ENCODE measurements around the gene SH2D3A.
"Not testable (repeated sequence)": the region's sequence is repeated elsewhere in the genome, so short reads cannot be mapped to it uniquely, and the experiment has no call there.

Gene SH2D3A

GRCh38 chr19:6774821-6775707, 7.8 kb upstream of the SH2D3A start:
- TF ChIP-seq ZNF274 (IDR thresholded peaks at IDR 0.05; ENCODE audit: low read depth, low read length), result no peak
- H3K4me3 ChIP-seq (ENCODE audit: low read length), result no peak overlapping the region; the same call in 1 of the 2 replicates

DNA sequence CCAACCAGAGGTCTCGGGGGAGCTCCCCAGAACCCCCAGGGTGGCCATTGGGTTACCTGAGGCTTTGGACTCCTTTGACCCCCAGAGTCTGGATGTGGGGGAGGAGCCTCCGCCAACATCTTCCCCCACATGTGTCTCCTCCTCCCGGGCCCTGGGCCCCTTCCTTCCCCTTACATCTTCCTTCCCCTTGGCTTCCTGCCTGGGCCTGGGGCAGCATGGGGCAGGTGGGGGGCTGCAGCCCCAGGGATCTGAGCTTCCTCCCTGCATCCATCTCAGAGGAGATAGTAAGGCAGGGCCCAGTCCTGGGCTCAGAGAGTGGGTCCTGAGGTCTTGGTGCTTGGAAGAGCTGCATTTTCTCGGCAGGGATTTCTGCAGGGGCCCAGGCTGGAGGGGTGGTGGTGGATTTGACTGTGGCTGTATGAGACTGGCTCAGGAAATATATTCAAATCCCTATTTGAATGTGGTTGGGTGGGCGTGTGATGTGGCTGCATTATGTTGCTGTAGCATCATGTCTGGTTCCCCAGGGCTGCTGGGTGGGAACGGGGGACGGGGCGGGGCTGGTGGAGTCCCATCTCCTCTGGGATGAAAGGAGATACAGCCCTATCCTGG, 6.2 kb upstream of the SH2D3A start:
- H3K4me3 ChIP-seq (ENCODE audit: low read length), result peak overlapping the region; percentile 93
- TF ChIP-seq ZNF274 (IDR thresholded peaks at IDR 0.05; ENCODE audit: low read depth, low read length), result no peak

DNA sequence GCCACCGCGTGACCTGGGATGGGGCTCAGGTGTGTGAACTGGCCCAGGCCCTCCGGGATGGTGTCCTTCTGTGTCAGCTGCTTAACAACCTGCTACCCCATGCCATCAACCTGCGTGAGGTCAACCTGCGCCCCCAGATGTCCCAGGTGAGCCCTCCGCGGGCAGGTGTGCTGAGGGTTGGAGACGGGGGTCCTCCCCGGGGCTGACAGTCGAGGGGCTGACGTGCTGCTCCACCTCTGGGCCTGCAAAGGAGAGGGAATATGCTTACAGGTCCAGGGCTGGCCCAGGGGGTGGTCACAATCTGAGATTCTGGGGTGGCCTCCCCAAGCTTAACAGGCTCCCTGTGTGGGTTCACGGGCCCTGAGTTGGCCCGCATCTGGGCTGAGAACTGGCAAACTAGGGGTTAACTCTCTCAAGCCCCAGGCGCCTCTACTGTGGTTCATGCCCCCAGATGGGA, 5.7 kb upstream of the SH2D3A start:
- no peak for TF ChIP-seq ZNF274 (IDR thresholded peaks at IDR 0.05; ENCODE audit: low read depth, low read length)
- H3K4me3 ChIP-seq (ENCODE audit: low read length), result peak overlapping the region; percentile 93

GRCh38 chr19:6772028-6772865, 5.0 kb upstream of the SH2D3A start, which contains the start of gene VAV1:
Gene VAV1, plus strand, starts transcription at chr19:6772708. Its CDS starts 100 bp downstream, at chr19:6772808.
- TF ChIP-seq ZNF274 (IDR thresholded peaks at IDR 0.05; ENCODE audit: low read depth, low read length), result no peak

GRCh38 chr19:6771648-6772027, 4.4 kb upstream of the SH2D3A start:
- H3K4me3 ChIP-seq (ENCODE audit: low read length), result not testable (repeated sequence)

More at GRCh38 chr19:6772028-6772865, 5.0 kb upstream of the SH2D3A start, which contains the start of gene VAV1:
- H3K4me3 ChIP-seq (ENCODE audit: low read length), result peak within 1 kb of the TSS; percentile 93

- no peak overlapping the region for H3K4me3 ChIP-seq (ENCODE audit: low read length)
- no peak for TF ChIP-seq ZNF274 (IDR thresholded peaks at IDR 0.05; ENCODE audit: low read depth, low read length)
Observed at GRCh38 chr19:6769006-6769619, 1.9 kb upstream of the SH2D3A start.

DNA sequence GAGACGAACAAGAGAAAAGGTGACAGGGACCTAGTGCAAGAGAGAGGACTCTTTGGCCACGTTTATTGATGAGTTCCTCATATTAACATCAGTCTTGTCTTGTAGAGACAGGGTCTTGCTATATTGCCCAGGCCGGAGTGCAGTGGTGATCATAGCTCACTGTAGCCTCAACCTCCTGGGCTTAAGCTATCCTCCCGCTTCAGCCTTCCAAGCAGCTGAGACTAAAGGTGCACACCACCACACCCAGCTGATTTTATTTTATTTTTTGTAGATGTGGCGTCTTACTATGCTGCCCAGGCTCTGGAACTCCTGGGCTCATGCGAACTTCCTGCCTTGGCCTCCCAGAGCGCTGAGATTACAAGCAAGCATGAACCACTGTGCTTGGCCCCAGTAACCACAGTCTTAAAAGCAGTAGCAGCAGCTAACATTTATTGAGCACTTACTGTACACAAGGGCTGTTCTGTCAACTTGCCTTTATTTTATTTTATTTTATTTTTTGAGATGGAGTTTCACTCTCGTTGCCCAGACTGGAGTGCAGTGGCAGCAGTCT, 1.1 kb upstream of the SH2D3A start:
- H3K4me3 ChIP-seq (ENCODE audit: low read length), result peak overlapping the region; percentile 70; the same call in 1 of the 2 replicates
- no peak for TF ChIP-seq ZNF274 (IDR thresholded peaks at IDR 0.05; ENCODE audit: low read depth, low read length)

- no peak for TF ChIP-seq ZNF274 (IDR thresholded peaks at IDR 0.05; ENCODE audit: low read depth, low read length)
- H3K4me3 ChIP-seq (ENCODE audit: low read length), result peak overlapping the region; percentile 70
Observed at GRCh38 chr19:6767081-6767356, 216 bp downstream of the SH2D3A start.

GRCh38 chr19:6766357-6767080, 716 bp downstream of the SH2D3A start:
- no peak for TF ChIP-seq ZNF274 (IDR thresholded peaks at IDR 0.05; ENCODE audit: low read depth, low read length)
- H3K4me3 ChIP-seq (ENCODE audit: low read length), result peak overlapping the region; percentile 70

GRCh38 chr19:6765738-6766356, 1.4 kb downstream of the SH2D3A start:
- TF ChIP-seq ZNF274 (IDR thresholded peaks at IDR 0.05; ENCODE audit: low read depth, low read length), result no peak
- no peak overlapping the region for H3K4me3 ChIP-seq (ENCODE audit: low read length)

- H3K4me3 ChIP-seq (ENCODE audit: low read length), result not testable (repeated sequence)
Observed at GRCh38 chr19:6762253-6762797, 4.9 kb downstream of the SH2D3A start.

DNA sequence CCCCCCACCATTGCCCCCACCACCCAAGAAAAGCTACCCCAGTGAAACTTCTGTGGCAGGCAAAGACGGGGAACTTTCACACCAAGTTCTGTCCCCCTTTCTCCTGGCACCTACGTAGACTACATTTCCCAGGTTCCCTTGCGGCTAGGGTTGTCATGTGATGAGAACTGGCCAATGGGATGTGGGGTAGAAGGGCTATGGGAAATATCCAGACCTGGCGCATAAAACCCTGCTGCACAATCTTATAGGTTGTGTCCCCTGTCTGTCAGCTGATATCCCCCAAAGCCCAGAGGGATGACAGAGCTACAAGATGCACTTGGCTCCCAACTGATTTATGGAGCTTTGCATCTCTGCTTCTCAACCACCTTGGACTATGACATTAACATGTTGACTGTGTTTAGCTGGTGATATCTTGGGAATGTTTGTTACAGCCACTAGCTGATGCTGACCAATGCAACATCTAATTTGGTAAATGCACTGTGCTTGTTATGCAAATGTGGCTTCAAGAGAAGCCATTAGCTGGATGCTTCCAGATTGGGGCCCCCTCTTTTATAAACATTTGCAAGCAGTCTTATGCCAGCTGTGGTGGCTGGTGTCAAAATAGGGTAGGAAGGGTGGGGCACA, 6.1 kb downstream of the SH2D3A start:
- no peak overlapping the region for H3K4me3 ChIP-seq (ENCODE audit: low read length)
- no peak for TF ChIP-seq ZNF274 (IDR thresholded peaks at IDR 0.05; ENCODE audit: low read depth, low read length)

Data from GM08714 (cell line).